ENCODE data around the gene ZNF284.
A peak's percentile ranks its signal among the peaks of the same experiment; 100 is the strongest.
"Not testable (repeated sequence)": the region's sequence is repeated elsewhere in the genome, so short reads cannot be mapped to it uniquely, and the experiment has no call there.

Gene ZNF284

GRCh38 chr19:44111910-44112463 lies 40.0 kb downstream of the ZNF284 start:
- no peak for DNase-seq

- DNase-seq = no peak
Measured at GRCh38 chr19:44112802-44113137, 40.8 kb downstream of the ZNF284 start.

- DNase-seq = peak; percentile 87
Measured at GRCh38 chr19:44113138-44113783, 41.3 kb downstream of the ZNF284 start, which contains the start of gene ZNF225. Gene ZNF225 (plus strand): TSS chr19:44113399. CDS start chr19:44115828, 2,429 bp downstream.

- no peak for DNase-seq
Measured at GRCh38 chr19:44113784-44114390, 41.9 kb downstream of the ZNF284 start.

GRCh38 chr19:44121162-44121561 lies 49.2 kb downstream of the ZNF284 start:
- not testable (repeated sequence) for DNase-seq

- DNase-seq = no peak
Measured at GRCh38 chr19:44131955-44132354, 60.0 kb downstream of the ZNF284 start.
